DND-41 (cell line): ENCODE data around the gene CISD3.

ENCODE experiments used
- CTCF ChIP-seq: IDR thresholded peaks from 2 replicates; pipeline ENCODE4 v1.5.1; 2012; ENCODE audit warnings: borderline replicate concordance, low read length, moderate library complexity, mild to moderate bottlenecking; ENCODE audit not compliant: poor library complexity, severe bottlenecking; ENCODE audit errors: extremely low read depth
- EZH2 ChIP-seq: IDR thresholded peaks from 3 replicates; pipeline ENCODE4 v1.6.1; 2012; ENCODE audit warnings: borderline replicate concordance, low read depth, mild to moderate bottlenecking, moderate library complexity, low read length, inconsistent platforms; ENCODE audit not compliant: severe bottlenecking

GRCh38 chr17:38719289-38719942, 10.7 kb upstream of the CISD3 start:
- no peak for TF ChIP-seq CTCF
- no peak for TF ChIP-seq EZH2
